Measurements from ENCODE around the gene RASA4.
"Not testable (repeated sequence)": the region's sequence is repeated elsewhere in the genome, so short reads cannot be mapped to it uniquely, and the experiment has no call there.

The RASA4 gene

GRCh38 chr7:102604431-102605145, 12.0 kb downstream of the RASA4 start:
- DNase-seq = not testable (repeated sequence)

DNA sequence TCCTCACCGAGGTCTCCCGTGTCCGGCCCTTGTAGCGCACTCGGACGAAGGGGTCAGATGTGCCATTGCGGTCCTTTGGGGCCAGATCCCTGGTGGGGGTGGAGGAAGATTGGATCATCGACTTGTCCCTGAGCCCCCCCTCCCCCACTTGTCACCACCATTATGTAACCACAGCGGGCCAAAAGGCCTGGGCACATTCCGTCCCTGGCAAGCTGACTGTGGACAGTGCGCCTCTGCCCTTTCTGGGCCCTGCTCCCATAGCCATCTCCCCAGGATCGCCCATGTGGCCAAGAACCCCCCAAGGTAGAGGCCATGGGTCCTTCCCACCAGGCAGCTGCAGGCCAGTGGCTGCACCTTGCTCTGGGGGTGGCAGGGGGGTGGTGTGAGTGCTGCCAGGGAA, 14.2 kb downstream of the RASA4 start:
- not testable (repeated sequence) for DNase-seq

DNA sequence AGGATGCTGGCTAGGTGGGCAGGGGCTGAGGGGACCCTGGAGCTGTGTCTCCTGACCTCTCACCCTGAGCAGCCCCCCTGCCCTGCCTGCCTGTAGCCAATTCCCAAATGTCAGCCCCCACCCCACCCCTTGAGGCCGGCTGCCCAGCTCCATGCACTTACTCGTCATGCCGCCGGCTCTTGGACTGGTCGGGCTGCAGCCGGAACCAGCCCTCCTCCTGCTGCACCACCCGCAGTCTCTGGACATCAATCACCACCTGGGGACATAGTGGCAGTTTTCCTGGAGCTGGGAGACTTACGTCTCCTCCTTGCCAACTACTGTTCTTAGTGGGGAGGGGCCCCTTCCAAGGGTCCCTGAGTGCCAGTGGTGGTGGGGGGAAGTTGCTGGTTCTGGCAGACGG, 16.9 kb downstream of the RASA4 start:
- DNase-seq = not testable (repeated sequence)

GRCh38 chr7:102596036-102596435, 20.5 kb downstream of the RASA4 start:
- not testable (repeated sequence) for DNase-seq

GRCh38 chr7:102593637-102594334, 22.8 kb downstream of the RASA4 start:
- DNase-seq = not testable (repeated sequence)

GRCh38 chr7:102592477-102593019, 24.0 kb downstream of the RASA4 start:
- DNase-seq = peak; percentile 35

- DNase-seq = not testable (repeated sequence)
Observed at GRCh38 chr7:102589857-102590256, 26.7 kb downstream of the RASA4 start.

DNA sequence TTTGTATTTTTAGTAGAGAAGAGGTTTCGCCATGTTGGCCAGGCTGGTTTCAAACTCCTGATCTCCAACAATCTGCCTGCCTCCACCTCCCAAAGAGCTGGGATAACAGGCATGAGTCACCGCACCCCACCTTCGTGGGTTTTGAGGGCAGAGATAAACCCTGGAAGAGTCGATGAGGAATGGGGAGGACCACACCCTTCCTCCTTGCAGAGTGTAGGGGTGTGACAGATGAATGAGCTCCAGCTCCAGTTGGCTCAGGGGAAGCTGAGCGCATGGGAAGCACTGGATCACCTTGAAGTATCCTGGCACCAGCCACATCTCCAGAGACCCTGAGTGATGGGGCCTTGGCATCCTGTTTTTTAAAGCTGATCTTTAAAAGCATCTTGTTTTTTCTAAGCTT, 33.1 kb downstream of the RASA4 start:
- DNase-seq = not testable (repeated sequence)

DNA sequence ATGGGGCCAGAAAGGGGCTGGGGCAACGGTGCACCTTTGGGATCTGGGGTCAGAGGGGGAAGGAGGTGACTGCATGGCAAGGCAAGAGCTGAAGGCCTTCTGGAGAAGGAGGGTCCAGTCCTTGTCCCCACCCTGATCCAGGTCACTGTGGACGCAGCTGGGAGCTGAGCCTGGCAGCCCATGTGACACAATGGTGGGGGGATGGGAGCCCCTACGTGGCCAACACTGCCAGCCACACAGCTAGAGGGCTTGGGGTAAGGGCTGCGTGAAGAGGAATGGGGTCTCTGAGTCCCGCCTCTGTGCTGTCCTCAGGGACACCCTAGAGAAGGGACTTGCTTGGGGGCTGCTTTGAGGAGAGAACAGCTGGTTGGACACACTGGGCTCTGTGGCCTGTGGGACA, 34.8 kb downstream of the RASA4 start:
- DNase-seq = not testable (repeated sequence)

- not testable (repeated sequence) for DNase-seq
Observed at GRCh38 chr7:102578486-102578885, 38.1 kb downstream of the RASA4 start.

DNA sequence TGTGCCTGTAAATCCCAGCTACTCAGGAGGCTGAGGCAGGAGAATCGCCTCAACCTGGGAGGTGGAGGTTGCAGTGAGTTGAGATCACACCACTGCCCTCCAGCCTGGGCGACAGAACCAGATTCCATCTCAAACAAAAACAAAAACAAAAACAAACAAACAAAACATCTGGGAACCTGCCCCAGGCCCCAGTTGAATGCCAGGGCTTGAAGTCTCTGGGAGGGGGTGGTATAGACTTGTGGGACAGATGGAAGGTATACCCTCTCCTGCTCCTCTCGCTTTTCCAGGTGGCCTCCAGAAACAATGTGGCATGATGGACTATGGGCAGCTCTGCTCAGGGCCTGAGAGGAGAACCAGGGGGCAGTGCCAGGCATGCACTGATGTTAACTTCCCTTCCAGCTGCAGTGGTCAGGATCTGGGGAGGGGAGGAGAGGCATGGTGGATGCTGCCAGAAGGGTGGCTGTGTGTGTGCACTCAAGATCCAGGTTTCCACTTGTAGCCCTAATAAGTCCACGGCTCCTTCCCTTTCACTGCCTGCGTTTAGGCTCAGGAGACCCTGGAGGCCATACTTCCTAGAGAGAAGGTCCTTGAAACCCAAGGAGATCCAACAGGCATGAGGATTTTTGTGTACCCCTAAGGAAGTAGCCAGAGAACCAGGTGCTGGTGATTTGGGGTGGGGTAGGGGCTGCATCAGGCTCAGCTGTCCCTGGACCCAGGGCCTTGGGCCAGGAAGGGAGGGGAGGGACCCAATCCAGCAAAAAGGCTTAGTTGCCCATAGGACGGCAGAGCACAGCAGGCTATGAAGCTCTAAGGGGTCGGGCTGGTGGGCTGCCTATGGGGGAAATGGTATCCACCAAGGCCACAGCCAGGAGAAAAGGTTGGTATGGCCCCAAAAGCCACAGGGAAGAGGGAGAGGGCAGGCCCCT, 39.0 kb downstream of the RASA4 start:
- not testable (repeated sequence) for DNase-seq

GRCh38 chr7:102576363-102576762, 40.2 kb downstream of the RASA4 start:
- DNase-seq = not testable (repeated sequence)

GRCh38 chr7:102574607-102575006, 41.9 kb downstream of the RASA4 start:
- DNase-seq = not testable (repeated sequence)

DNA sequence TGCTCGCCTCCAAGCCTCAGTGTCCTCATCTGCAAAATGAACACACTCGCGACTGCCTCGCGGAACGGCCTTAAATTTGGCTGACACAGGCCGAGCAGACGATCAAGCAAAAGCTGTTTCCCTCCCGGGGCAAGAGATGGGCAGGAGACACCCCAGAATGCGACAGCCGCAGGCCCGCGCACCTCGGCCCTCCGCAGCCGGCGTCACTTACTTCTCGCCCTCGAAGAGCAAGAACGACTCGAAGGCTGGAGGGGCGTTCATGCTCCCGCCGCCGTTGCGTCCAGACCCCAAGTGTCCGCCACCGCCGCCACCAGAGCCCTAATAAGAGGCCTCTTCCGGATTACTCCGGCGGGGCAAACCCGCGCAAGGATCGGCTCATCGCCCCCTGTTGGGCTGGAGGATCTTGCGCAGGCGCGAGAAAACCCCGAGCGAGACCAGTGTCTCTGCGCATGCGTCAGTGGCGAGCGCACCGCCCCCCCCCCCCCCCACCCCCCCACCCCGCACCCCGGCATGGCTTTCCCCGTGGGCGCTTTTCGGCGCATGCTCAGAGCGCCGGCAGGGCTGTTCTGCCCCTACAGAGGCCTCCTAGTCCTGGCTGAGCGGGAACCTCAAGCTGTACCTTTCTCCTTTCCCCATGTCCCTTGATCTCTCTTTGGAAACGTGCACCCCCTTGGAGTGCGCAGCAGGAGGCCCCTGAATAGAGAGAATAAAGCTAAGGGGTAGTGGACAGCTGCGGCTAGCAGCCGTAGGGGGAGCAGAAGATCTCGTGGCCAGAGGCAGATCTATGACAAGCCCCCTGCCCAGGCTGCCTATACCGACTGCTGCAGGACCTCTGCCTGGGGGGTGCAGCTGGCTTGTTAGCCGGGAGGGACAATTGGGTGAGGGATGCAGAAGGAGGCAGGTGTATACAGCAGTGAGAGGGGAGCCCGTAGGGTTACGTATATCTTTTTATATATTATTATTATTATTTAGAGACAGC, 44.0 kb downstream of the RASA4 start, which contains the start of gene POLR2J3:
TSS of gene POLR2J3 (minus strand) at position 323 of the 979 bp plus-strand sequence. CDS start at position 261, 62 bp downstream.
- DNase-seq = peak; percentile 99

DNA sequence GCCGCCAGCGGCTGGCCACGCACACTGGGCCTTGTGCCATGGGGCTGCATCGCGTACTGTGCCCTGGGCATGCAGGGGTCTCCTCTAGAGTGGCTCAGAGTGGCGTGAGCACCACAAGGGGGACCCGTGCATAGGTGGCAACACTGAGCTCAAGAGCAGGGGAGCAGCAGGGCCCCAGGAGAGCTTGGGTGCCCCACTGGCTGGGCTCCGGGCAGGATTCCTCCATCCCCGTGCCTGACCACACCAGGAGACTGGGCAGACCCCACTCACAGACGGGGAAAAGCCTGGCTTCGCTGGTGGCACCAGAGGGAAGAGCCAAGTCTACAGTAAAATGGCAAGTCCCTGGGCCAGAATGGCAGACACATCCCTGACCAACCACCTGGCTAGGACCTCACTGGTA, 47.9 kb downstream of the RASA4 start:
- not testable (repeated sequence) for DNase-seq

DNA sequence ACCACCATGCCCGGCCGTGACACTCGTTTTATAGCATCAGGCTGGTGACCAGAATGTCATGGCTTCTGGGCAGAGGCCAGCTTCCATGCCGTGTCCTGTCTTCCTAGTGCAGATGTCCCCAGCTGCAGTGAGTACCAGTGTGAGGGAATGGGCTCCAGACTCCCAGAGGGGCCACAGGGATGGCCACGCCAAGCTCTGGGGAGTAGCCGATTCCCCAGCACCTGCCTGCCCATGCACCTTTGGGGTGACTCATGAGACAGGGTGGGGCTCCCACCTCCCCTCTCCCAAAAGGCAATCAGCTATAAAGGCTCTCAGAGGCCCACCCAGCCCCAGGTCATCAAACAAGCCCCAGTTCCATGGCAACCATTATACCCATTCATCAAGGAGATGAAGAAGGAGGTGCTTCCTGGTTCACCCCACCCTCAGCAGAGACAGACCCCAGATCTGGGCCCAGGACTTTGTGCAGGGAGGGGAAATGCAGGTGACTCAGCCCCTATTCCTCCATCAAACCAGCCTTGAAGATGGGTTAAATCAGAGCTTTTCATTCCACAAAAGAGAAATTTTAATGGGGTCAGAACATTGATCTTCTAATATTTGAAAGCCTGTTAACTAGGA, 65.6 kb downstream of the RASA4 start, which contains the start of gene SPDYE2:
TSS of gene SPDYE2 (plus strand) at position 419 of the 615 bp plus-strand sequence. CDS start 2,030 bp downstream, outside the sequence.
- not testable (repeated sequence) for DNase-seq

- not testable (repeated sequence) for DNase-seq
Observed at GRCh38 chr7:102546353-102546752, 70.2 kb downstream of the RASA4 start.

DNA sequence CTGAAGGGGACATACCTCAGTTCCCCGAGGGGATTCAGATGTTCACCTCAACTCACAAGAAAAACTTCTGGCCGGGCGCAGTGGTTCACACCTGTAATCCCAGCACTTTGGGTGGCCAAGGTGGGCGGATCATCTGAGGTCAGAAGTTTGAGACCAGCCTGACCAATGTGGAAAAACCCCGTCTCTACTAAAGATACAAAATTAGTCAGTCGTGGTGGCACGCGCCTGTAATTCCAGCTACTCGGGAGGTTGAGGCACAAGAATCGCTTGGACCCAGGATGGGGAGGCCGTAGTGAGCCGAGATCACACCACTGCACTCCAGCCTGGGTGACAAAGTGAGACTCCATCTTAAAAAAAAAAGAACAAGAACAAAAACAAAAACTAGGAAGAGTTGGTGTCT, 71.3 kb downstream of the RASA4 start:
- not testable (repeated sequence) for DNase-seq

- DNase-seq = not testable (repeated sequence)
Observed at GRCh38 chr7:102544372-102544771, 72.2 kb downstream of the RASA4 start.

GRCh38 chr7:102543596-102543995, 73.0 kb downstream of the RASA4 start, which contains the start of gene UPK3BL2:
Gene UPK3BL2, minus strand, starts transcription at chr7:102543696. Its CDS starts 60 bp downstream, at chr7:102543636.
- DNase-seq = not testable (repeated sequence)

DNA sequence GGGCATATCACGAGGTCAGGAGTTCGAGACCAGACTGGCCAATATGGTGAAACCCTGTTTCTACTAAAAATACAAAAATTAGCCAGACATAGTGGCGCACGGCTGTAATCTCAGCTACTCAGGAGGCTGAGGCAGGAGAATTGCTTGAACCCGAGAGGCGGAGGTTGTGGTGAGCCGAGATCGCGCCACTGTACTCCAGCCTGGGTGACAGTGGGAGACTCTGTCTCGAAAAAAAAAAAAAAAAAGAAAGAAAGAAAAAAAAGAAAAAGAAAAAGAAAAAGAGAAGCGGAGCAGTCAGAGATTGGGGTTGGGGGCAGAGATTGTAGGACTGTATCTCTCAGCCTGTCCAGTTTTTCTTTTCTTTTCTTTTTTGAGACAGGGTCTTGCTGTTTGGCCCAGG, 73.8 kb downstream of the RASA4 start:
- not testable (repeated sequence) for DNase-seq

Data from activated CD4-positive, alpha-beta T cell treated with anti-CD3 and anti-CD28 coated beads, Interleukin-2, amount 50 U/mL, for 1 hour (primary cell).